MM.1S (cell line): Measurements from ENCODE around the gene TEX48.

Experiments
- EZH2 ChIP-seq: fragments of 300-600 bp; sonication (generic); optimal IDR thresholded peaks from 2 replicates; pipeline ENCODE3; 2017; ENCODE audit warnings: low read depth, mild to moderate bottlenecking, antibody characterized with exemption, low read length, mixed read lengths
- TF ChIP-seq, protein P1 (sequence below): fragments of 300-600 bp; sonication (generic); IDR thresholded peaks from 2 replicates; pipeline ENCODE4 v1.5.1; 2016; ENCODE audit warnings: antibody characterized with exemption, low read length, mixed read lengths

- TF ChIP-seq, protein P1, sequence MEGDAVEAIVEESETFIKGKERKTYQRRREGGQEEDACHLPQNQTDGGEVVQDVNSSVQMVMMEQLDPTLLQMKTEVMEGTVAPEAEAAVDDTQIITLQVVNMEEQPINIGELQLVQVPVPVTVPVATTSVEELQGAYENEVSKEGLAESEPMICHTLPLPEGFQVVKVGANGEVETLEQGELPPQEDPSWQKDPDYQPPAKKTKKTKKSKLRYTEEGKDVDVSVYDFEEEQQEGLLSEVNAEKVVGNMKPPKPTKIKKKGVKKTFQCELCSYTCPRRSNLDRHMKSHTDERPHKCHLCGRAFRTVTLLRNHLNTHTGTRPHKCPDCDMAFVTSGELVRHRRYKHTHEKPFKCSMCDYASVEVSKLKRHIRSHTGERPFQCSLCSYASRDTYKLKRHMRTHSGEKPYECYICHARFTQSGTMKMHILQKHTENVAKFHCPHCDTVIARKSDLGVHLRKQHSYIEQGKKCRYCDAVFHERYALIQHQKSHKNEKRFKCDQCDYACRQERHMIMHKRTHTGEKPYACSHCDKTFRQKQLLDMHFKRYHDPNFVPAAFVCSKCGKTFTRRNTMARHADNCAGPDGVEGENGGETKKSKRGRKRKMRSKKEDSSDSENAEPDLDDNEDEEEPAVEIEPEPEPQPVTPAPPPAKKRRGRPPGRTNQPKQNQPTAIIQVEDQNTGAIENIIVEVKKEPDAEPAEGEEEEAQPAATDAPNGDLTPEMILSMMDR = no peak
- TF ChIP-seq EZH2 = no peak
Measured at GRCh38 chr9:114638404-114638803, 43.6 kb downstream of the TEX48 start.
